Smooth muscle cell of the brain vasculature (primary cell): Measurements from ENCODE around the gene HOXC12.

Experiments used
- DNase-seq: peaks from one replicate; pipeline ENCODE4 v3.0.0-alpha.2; 2012; ENCODE audit warnings: low read depth, low spot score

HOXC12 gene

DNA sequence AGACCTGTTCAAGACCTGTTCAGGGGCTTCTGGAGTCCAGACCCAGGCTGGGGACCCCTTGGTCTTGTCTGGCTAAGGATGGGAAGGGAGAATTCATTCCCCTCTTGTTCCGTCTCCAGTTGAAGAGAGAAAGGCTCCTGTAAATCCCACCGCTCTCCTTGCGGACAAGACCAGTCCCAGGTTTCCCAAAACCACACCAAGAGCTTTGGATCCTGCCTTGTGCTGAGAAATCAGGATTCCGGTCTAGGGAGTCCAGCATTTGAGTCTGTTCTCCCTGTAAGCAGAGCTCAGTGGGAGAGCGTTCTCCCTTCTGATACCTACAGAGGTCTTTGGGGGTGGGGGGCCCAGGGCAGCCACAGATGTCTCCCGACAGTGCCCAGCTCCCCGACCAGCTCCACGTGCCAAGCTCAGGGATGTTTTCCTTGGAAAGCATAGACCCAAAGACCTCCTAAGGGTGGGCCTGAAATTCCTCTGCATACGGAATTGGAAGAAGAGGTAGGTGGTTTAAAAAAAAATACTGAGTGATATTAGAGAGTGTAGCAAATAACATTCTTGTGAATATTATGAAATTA is 14.2 kb upstream of the HOXC12 start:
- no peak for DNase-seq

DNA sequence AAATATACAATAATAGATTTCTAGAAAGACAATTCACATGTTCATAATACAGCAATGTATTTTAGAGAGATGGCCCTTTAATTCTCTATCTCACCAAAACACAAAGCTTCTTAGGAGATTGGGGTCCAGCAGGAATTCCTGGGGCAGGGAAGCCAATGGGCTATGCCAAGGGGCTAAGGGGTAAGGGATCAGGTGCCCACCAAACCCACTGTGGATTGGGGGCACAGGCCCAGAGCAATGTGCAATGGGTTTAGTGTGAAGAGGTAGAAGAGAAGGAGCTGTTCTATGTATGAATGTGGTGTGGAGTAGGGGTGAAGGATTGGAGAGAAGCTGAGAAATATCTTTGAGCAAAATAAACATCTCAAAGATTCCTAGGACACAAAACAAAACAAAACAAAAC is 13.5 kb upstream of the HOXC12 start:
- no peak for DNase-seq

DNA sequence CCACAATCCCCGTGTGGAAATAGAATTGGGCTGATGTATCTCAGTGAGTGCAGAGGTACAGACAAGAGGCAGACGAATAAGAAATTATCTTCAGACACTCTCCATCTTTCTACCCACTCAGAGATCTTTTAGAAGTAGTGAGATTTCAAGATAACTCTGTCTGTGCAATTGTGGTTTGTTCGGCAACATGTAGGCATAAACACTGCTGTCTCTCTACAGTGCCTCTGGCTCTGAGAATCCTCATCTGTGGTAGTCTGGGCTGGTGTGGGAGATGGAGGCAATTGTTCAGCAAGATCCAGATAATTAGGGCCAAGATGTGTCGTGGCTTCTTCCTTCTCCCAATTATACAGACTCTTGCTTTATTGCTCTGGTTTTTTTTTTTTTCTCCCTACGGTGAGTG is 13.0 kb upstream of the HOXC12 start:
- DNase-seq = no peak

DNA sequence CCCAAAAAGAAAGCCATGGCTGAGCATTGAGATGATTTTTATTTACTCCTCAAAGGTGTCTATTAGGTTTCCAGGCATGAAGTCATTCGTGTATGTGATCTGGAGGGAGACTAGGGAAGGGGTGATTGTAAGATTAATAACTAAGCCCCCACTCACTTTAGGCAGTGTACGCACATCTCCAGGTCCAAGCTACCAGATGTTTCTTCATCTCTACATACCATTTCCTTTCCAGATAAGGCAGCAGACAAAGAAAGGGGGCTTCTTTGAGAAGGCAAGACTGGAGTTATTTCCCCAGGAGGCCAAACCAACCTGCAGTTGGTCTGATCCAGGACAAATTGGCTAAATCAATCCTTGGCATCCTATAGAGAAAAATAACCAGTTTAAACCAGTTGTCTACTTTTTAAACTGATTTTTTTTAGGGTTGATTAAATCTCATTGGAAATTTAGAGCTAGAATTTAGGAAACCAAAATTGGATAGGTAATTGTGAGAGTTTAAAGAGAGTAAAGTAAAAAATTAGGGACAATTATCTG is 12.2 kb upstream of the HOXC12 start:
- no peak for DNase-seq

DNA sequence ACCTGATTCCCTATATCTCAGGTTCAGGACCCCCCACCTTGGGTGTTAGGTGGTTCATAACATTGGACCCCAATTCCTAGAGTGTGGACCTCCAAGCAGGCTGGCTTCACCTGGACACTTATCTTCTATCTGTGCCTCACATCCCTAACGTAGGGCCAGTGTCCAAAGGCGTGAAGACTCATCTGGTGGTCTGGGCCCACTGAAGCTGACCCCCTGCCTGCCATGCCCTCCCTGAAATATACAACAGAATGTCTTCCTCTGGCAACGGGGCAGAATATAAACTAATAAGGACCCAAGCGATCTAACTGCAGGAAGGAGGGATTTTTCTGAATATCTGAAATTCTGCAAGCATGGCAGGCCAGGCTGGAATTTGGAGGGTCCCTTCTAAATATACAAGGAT is 10.5 kb upstream of the HOXC12 start:
- DNase-seq = no peak

DNA sequence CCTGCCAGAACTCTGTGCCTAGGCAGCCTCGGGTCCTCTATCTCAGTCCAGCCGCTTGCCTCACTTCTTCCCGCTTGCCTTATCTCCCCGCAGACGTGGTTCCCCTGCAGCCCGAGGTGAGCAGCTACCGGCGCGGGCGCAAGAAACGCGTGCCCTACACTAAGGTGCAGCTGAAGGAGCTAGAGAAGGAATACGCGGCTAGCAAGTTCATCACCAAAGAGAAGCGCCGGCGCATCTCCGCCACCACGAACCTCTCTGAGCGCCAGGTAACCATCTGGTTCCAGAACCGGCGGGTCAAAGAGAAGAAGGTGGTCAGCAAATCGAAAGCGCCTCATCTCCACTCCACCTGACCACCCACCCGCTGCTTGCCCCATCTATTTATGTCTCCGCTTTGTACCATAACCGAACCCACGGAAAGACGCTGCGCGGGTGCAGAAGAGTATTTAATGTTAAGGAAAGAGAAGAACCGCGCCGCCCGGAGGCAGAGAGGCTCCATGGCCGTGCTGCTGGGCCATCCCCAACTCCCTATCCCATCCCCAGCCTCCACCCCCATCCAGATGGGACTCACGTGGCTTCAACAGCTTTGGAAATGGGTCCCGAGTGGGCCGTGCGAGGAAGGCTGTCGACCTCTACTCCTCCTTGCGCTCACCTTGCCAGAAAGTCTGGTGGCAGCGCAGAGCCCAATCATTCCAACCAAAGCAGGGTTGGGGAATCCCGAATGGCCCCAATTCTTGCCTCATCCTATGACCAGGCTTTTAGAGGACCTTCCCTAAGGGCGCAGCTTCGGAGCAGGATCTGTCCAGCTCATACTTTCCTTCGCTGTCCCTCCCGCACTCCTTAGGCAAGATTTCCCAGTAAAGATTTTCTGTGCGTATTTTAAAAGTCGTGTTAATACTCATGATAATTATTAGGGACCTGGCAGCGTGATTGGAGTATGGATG is 9.5 kb upstream of the HOXC12 start:
- DNase-seq = no peak

DNA sequence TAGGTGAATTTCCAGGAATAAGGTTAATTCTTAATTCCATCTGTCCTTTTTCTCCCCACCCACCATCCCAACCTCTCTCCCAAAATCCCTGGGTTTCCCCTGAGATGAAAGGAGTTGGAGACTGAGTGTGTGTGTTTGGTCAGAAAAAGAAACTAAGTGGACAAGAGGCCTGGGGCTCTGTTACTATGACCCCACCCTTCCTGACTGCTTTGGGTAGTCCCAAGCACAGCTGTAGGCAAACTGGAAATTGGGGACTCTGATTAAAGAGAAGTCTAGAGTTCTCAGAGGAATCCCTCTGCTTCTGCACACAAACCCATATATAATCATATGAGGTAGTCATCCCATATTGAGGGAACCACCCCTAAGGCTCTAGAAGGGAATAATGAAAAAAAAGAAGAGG is 7.0 kb upstream of the HOXC12 start:
- no peak for DNase-seq

DNA sequence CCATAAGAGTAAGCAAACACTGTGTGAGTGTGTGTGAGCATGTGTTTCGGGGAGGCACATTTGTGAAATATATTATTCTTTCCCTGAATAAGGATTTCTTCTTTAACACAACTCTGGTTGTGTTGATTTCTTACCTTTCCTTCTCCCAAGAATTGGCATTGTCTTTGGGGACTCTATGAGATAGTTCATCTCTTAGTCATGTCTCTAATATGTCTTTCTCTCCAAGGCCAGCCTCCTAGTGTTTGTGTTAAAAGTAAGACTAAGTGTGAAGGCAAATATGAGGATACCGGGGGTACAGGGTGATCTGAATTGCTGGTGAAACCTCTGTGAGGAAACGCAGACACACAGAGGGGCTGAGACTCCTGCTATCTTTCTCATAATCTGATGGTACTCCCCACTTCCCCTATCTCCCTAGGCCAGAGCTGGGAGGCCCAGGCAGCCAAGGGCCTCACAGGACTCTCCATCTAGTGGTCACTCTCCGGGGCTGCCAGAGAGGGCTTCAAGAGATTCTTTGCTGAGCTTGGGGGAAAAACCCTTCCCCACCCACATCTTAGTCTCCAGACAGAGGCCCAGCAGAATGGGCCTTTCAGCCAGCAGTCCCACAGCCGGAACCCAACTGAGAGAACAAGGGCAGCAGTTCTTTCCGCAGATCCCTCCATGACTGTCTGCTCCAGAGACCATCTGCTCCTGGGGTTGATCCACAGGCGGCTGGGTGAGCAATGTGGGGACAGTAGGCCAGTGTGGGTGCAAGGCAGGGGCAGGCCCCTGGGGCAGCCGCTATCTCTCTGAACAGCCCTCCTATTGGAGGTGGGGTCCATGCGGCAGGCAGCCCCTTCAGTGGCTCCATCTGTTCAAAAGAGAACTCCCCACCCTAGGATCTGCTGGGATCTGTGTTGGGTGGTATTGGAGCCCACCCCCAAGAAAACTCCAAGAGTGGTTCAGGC is 5.8 kb upstream of the HOXC12 start:
- no peak for DNase-seq

DNA sequence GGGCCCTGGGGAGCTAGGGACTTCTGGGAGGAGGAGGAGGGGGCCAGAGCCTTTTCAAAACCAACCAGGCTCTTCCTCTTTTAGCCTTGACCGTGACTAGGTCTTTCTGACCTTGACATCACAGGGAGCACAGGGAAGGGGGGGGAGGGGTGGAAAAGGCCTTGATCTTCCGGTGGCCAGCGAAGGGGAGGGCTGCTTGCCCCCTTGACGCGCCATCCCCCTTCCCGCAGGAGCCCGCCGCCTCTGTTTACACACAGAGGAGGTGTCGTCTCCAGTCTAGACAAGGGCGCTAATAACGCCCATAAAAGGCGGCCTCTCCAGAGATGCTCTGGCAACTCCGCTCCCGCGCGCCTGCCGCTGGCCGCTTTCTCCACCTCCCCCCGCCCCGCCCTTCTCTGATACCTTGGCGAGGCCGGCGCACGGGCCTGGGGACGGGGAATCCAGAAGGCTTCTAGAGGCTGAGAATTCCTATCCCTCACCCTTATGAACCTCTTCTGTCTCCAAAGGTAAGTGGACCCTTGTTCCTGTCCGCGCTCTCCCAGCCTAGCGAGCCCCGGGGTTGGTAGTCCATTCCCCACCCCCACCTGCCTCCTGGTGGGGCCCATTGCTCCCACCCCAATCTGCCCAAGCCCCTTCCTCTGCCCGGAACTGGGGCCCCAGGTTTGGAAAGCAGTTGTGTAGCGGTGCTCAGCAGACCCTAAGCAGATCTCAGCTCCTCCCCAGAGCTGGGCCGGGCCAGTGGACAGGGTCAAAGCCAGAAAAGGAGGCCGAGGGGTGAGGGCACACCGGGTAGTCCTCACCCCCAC is 4.9 kb upstream of the HOXC12 start:
- no peak for DNase-seq

DNA sequence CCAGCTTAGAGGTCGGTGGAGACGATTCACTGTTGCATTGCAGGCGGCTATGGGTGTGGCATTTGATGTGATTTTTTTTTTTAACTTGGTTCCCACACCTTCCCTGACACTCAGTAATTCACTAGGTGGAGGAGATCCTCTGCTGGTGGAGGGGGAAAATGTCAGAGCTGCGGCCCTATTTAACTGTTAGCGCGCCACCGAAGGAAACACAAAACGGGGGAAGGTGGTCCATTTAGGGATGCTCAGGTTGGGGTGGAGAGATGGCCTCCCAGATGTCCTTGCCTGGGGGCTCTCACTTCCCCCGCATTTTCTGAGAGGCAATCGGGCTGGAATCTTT is 4.3 kb upstream of the HOXC12 start:
- no peak for DNase-seq

DNA sequence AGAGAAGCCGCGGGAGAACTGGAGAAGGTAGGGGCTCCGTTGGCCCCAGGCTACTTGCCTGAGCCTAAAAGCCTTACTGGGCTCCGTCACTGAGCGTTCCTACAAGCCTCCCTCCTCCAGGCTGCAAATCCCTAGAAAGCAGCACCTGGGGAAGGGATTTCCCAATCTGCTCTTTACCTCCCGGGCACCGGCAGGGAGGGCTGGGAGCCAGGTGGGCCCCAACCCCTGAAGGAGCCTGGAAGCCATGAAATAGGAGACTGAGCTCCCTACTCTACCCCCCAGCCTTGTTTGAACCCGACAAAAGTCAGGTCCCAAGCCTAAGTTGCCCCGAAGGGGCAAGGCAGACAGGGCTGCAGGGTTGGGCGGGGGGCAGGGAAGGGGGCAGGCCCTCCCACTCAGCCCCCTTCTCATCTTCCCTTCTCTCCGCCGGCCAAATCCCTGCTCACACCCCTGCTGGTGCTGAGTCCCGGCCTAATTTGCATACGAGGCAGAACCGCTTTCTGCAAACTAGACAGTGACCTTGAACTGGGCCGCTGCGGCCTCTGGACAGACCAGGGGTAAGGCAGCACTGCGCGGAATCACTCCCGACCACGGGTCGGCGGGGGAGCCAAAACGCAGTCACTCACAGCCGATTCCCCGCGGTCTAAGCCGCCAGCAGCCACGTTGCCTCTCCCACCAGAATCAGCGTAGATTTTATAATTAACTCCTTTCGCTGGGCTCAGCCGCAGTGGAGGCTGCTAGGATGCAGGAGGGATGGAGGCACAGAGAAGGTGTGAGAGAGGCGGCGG is 3.7 kb upstream of the HOXC12 start:
- DNase-seq = no peak

DNA sequence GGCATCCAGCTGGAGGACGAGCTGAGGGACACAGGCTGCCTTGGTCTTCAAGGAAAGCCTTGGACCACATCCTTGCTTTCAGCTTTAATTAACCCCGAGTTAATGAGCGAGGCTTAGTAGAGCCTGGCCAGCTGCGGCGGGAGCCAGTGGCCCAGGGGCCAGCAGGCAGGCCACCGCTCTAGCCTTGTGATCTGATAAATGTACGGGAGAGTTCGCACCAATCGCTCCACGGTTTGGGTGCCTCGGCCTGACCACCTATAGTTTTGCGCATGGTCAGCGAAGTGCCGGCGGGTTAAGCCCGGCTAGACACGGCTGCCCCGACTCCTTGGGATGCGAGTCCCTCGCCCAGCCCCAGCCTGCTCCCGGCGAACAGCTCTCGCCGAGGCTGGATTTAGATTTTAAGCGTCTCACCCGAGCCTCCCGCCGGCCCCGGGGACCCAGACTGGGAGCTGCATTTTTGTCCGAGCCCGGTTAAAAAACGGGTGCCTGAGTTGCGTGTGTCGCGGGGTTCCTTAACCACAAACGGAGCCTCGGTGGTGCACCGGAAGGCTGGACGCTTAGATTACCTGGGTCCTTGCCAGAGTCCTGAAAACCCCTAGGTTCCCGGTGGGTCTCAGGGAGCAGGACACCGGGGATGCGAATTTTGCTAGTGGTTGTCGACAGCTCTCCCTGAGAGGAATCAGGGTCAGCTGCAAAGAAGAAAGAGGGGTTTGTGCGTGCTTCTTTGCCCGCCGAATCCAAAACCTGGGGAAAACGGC is 2.9 kb upstream of the HOXC12 start:
- DNase-seq = no peak

DNA sequence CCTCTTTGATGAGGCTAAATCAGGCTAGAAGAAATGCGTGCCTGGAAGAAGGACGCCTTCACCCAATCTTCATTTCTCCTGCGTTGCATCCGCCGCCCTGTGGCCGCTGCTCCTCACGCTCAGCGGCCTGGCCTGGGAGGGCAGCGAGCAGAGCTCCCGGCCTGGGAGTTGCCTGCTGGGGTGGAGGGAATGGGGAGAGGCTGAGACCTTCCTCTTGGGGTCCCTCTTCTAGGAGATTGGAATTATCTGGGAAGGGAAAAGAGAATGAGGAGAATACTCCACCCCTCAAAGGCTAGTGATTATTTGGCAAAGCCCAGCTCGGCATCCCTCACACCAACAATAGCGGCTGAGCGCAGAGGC is 2.4 kb upstream of the HOXC12 start:
- no peak for DNase-seq

DNA sequence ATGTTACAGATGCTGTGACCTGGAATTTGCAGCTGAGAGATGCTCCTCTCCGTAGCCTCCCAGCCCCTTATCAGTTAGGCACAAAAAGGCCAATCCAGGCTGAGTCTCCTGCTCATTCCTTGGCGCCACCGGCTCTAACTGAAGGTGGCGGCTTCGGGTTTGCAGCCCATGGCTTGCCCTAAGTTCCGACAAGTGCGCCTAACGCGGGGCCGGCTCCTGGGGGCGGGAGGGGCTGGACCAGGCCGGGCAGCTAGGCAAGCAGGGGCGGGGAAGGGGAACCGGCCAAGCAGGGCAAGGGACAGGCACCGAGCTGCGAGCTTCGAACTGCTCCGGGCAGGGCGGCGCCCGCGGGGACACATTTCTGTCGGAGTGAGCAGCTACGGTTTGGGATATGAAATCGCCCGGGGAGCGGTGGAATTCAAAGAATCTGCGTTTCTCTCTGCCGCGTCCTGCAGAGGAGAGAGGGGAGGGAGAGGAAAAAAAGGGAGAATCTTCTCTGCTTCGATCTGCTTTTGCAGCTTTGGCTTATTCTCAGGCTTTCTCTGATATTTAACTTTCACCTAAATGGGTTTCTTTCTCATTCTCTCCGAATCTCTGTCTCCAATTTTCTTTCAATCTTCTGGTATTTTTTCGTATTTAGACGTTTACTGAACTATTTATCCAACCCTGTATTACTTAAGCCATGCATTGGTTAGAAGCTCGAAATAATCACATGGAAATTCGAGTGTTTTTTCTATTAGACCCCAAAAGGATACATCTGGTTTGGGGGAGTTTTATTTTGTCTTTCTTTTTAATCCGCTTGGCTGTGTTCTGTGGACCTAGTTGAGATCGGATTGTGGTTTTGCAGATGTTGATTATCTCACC is 1.6 kb upstream of the HOXC12 start:
- no peak for DNase-seq

DNA sequence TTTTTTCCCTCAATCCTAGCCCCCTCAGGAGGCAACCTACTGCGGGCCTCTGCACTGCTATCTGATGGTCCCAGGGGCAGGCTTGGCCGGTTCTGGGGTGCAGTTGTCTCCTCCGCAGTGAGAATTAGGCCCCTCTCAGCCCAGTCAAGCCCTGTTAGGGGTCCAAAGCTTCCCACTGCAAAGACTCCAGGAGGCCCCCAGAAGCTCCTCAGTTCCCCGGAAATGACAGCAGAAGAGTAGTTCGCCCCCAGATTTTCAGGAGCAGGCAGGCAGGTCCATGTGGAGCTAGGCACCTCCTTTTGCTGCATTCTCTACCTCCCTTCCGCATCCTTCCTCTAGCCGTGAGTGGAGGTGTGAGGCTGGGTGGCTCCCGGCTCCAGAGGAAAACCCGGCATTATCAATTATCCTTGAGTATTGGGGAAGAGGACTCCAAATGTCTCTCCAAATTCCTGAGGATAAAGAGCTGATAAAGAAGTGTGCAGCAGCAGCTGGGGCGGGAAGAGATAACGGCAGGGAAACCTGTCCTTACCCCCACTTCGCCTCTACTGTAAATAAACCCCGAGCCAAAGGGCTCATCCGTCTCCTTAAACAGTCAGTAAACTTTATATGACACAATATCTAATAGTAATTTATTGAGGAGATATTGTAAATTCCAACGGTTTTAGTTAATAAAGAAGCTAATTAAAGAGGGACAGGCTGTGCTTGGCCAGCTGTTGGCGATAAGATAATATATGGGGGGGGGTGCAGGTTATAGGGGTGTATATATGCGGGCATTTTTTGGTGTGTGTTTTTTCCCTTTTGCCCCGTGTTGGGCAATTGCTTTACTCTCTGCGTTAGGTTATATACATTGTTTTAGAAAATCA is 641 bp upstream of the HOXC12 start:
- no peak for DNase-seq

DNA sequence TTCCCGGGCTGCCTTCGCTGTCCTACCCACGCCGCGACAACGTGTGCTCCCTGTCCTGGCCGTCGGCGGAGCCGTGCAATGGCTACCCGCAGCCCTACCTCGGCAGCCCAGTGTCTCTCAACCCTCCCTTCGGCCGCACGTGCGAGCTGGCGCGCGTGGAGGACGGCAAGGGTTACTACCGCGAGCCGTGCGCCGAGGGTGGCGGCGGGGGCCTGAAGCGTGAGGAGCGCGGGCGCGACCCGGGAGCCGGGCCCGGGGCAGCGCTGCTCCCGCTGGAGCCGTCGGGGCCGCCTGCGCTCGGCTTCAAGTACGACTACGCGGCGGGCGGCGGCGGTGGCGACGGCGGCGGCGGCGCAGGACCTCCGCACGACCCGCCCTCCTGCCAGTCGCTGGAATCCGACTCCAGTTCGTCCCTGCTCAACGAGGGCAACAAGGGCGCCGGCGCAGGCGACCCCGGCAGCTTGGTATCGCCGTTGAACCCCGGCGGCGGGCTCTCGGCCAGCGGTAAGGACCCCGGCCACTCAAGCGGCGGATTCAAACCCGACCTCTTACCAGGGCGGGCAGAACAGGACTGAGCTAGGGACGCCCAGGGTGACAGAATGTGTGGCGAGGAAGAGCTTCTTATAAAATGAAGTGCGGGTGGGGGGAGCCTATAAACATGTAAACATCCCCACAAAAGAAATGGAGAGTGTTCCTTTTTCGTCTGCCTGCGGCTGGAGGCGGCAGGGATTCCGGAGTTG is 503 bp downstream of the HOXC12 start:
- DNase-seq = no peak

DNA sequence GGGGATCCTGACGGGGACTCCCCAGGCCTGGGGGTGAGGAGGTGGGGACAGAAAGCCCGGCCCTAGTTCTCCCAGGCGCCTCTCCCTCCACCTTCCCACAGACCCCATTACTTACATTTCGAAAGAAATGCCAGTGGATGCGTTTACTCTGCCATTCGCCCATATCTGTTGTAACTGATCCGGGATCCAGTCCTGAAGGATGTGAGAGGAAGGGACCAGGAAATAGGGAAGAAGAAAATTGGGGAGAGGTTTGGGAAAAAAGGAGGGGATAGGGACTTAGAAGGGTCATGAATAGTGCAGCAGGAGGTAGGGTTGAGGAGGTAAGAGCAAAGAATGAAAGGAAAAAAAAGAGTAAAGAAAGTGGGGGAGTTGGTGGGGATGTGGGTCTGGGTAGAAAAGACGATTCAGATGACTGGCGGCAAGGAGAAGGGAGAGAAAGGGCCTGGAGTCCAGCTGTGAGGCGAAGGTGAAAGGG is 1.1 kb downstream of the HOXC12 start:
- no peak for DNase-seq
